A673 (cell line): ENCODE results near the gene ENDOG.

ENCODE experiments used
- EZH2 ChIP-seq: fragments of 200-600 bp; sonication (generic); IDR thresholded peaks from 2 replicates; pipeline ENCODE4 v1.6.1; 2017; ENCODE audit warnings: borderline replicate concordance, low read depth, mild to moderate bottlenecking, mixed read lengths, antibody characterized with exemption, low read length; ENCODE audit not compliant: poor library complexity, severe bottlenecking
- TF ChIP-seq, protein P1 (sequence below): fragments of 300-800, 200-600 bp; sonication (generic); conservative IDR thresholded peaks from 2 replicates; pipeline ENCODE4 v1.5.1; 2017; ENCODE audit warnings: low read depth, mild to moderate bottlenecking, antibody characterized with exemption, low read length, moderate library complexity, mixed read lengths

- TF ChIP-seq, protein P1, sequence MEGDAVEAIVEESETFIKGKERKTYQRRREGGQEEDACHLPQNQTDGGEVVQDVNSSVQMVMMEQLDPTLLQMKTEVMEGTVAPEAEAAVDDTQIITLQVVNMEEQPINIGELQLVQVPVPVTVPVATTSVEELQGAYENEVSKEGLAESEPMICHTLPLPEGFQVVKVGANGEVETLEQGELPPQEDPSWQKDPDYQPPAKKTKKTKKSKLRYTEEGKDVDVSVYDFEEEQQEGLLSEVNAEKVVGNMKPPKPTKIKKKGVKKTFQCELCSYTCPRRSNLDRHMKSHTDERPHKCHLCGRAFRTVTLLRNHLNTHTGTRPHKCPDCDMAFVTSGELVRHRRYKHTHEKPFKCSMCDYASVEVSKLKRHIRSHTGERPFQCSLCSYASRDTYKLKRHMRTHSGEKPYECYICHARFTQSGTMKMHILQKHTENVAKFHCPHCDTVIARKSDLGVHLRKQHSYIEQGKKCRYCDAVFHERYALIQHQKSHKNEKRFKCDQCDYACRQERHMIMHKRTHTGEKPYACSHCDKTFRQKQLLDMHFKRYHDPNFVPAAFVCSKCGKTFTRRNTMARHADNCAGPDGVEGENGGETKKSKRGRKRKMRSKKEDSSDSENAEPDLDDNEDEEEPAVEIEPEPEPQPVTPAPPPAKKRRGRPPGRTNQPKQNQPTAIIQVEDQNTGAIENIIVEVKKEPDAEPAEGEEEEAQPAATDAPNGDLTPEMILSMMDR = no peak
- TF ChIP-seq EZH2 = no peak
Observed at GRCh38 chr9:128800061-128800460, 18.2 kb upstream of the ENDOG start.
